NCI-H748 treated with DMSO at 0.1 percent for 48 hours (cell line): ENCODE data around the gene UBE2G2.

Experiments
- DNase-seq: peaks from one replicate; lab custom pipeline; 2025; lab: John Stamatoyannopoulos, UW

The UBE2G2 gene

GRCh38 chr21:44749759-44750674 lies 51.6 kb downstream of the UBE2G2 start:
- DNase-seq = no peak

DNA sequence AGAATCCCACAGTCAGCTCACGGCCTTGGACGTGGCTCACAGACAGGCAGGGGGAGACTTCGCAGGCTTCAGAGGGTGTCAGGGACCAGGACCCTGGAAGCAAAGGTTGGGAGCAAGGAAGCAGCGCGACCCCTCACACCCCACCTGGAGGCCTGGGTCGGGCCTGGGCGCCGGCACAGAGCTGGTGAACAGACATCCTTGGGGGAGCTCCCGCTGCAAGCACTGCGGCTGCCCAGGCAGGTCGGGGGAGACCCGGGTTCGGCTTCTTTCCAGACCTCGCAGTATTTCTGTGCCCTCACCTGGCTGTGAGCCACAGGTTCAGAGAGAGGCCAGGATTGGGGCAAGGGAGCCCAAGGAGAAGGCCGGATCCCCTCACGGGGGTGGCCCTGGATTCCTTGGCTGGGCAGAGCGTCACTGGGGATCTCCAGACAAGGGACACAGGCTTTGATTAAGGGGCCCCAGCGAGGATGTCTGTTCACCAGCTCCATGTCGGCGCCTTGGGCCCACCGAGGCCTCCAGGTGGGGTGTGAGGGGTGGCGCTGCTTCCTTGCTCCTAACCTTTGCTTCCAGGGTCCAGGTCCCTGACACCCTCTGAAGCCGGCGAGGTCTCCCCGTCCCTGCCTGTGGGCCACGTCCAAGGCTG lies 52.4 kb downstream of the UBE2G2 start:
- no peak for DNase-seq

GRCh38 chr21:44748621-44749020 lies 53.0 kb downstream of the UBE2G2 start:
- no peak for DNase-seq

DNA sequence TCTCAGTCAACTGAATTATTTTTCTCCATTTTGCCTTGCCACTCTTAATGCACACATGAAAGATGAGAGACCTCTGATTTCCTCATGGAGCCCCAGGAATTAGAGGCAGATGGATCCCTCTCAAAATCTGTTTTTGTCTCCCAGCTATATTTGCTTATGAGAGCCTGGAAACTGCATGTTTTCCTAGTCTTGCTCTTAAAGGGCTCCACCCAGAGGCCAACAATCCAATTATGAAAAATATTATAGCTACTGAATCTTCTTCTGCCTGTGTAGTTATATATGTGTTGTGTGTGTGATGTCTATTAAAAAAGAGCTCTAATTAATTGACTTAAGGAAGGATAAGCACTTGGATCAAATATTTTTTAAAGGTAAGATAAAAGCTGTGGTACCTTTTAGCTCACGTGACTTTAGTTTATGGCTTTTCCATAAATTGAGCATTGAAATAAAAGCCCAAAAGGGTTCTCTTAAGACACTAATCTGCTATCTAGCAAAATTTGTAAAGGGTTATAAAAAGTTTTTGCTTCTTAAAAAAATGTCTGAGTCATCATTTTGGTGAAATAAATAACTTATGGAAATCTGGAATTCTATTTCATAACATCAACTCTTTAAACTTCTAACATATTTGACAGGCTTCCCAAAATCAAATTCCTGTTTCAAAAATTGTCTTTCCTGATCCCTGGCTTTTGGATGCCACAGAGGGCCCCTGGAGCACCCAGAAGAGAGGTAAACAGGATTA lies 59.0 kb downstream of the UBE2G2 start:
- peak; percentile 54 for DNase-seq

- DNase-seq = no peak
Observed at GRCh38 chr21:44741921-44742320, 59.7 kb downstream of the UBE2G2 start.

GRCh38 chr21:44740742-44741141 lies 60.9 kb downstream of the UBE2G2 start:
- DNase-seq = no peak

GRCh38 chr21:44739316-44739715 lies 62.3 kb downstream of the UBE2G2 start:
- no peak for DNase-seq

- DNase-seq = no peak
Observed at GRCh38 chr21:44738621-44739020, 63.0 kb downstream of the UBE2G2 start.

DNA sequence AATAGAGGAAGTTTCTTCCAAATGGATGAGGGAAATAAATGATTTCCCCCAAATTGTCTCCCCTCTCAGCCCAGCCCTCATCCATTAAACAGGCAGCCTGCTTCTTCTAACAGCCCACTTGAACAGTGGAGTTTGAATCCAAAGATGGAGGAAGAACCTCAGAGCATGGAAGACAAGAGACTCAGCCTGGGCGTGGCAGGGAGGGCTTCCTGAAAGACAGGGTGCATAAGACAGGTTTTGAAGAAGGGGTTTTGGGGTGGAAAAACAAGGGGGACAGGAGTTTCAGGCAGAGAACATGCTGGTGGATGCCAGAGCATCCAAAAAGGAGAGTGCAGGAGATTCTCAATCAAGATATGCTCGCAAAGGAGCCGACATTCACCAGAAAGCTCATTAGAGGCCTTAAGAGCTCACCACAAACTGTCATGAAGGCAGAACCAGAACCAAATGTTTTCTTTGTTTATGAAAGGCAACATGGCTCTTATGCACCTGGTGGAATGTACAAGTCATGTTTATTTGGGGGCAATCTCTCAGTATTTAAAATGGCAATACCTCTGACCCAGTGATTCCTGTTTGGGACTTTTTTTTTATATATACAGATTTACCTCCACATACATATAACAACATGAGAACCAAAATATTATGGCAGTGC lies 63.8 kb downstream of the UBE2G2 start:
- no peak for DNase-seq

- DNase-seq = peak; percentile 81
Observed at GRCh38 chr21:44736291-44737004, 65.2 kb downstream of the UBE2G2 start.

- no peak for DNase-seq
Observed at GRCh38 chr21:44735821-44736220, 65.8 kb downstream of the UBE2G2 start.

- no peak for DNase-seq
Observed at GRCh38 chr21:44734841-44735240, 66.8 kb downstream of the UBE2G2 start.

GRCh38 chr21:44734026-44734745 lies 67.4 kb downstream of the UBE2G2 start:
- no peak for DNase-seq

GRCh38 chr21:44732956-44733355 lies 68.7 kb downstream of the UBE2G2 start:
- DNase-seq = no peak

GRCh38 chr21:44732263-44732662 lies 69.4 kb downstream of the UBE2G2 start:
- no peak for DNase-seq

DNA sequence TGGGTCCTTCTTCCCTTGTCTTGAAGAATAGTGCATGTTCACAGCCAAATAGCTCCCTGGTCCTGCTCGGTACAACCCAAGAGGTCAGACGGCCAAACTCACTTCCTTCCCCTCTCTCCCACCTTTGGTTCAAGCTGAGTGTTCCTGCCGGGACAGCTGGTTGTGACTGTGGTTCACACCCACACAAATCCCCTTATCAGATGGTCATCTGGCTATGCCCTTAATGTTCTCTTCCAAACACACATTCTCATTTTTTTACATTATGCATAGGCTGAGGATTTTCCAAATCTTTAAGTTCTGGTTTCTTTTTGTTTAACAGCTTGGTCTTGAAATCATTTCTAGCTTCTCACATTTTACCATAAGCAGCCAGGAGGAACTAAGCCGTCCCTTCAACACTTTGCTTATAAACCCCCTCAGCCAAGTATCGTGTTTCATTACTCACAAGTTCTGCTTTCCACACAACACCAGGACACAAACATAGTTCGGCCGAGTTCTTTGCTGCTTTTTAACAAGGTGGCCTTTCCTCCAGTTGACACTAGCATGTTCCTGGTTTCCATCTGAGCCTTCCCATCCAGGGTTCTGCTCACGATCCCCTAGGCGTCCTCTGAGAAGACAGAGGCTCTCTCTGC lies 70.6 kb downstream of the UBE2G2 start:
- no peak for DNase-seq

- no peak for DNase-seq
Observed at GRCh38 chr21:44730028-44730395, 71.6 kb downstream of the UBE2G2 start.

DNA sequence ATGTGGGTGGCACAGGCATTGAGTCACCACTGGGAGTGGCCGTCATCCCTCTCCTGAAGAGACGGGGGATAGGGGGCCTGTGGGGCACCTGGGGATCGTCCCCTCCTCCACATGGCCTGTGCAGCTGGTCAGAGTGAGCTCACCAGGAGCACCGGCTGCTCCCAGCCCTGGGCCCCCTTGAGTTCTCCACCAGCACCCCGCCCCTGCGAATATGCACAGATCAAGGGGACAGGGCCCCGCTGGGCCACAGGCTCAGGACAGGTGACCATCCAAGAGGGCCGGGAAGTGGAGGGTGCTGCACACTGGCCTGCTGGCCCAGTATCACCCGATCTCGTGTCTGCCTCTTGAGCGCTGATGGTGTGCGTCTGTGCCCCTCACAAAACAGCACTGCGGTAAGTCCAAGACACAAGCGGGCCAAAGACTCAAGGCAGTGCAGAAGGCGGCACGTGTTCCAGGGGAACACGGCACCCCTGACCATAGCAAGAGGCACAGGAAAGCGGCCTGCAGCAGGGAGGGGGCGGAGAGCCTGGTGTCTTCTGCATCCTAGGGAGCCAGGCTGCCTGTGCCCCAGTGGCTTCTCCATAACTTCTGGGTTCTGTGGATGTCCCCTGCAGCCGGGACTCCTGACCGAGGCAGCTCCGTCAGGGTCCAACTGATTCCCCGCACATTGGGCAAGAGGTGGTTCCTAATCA lies 72.1 kb downstream of the UBE2G2 start:
- DNase-seq = no peak

DNA sequence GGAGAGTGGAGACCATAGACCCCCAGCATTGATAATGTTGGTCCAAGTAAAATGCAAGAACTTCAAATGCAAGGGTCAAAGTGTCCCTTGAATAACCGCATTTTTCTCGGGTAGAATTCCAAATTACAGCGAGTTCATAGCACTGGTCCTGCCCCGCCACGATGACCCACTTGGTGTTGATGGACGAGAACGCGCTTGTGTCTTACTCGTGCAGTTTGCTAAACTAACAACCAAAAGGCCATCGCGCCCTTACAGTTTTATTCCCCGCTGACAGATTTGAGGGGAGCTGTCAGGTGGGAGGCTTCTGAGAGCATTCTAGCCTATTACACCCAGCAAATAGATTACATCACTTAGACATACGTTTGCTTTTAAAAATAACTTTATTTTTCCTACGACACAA lies 72.9 kb downstream of the UBE2G2 start:
- no peak for DNase-seq

GRCh38 chr21:44727757-44728156 lies 73.9 kb downstream of the UBE2G2 start:
- DNase-seq = no peak
